OCI-LY1 (cell line): ENCODE data around the gene MED27.

Experiments
- CTCF ChIP-seq: fragments of 200-600 bp; sonication (generic), shearing (Covaris generic); IDR thresholded peaks from 2 replicates; pipeline ENCODE4 v1.5.1; 2017; ENCODE audit warnings: mild to moderate bottlenecking, antibody characterized with exemption, low read length, moderate library complexity, mixed read lengths
- EZH2 ChIP-seq: fragments of 200-600 bp; sonication (generic), shearing (Covaris generic); IDR thresholded peaks from 2 replicates; pipeline ENCODE4 v1.8.0; 2017; ENCODE audit warnings: borderline replicate concordance, mixed run types, mild to moderate bottlenecking, antibody characterized with exemption, low read length, moderate library complexity, mixed read lengths

GRCh38 chr9:132020272-132020671 lies 59.4 kb downstream of the MED27 start:
- TF ChIP-seq CTCF (no peak), EZH2 (no peak)
